Cardiac muscle cell (in vitro differentiated cells and primary cell): Measurements from ENCODE around the gene ANXA1. TPM values are rescaled to one million over a fixed set of nuclear protein-coding genes. Genes with fewer than 3 reads are reported as not detected.
"Not testable (repeated sequence)": the region's sequence is repeated elsewhere in the genome, so short reads cannot be mapped to it uniquely, and the experiment has no call there.

Experiments
- DNase-seq, 2 donors: peaks; one replicate each; pipeline versions ENCODE4 v3.0.0 to v3.0.0-alpha.2; 2010 to 2017; ENCODE audit warnings: low read depth in 1 of 2, low spot score in 1 of 2
- H3K27ac ChIP-seq: fragments of 200-600 bp; sonication (generic); 2 replicates; pipeline ENCODE4 v1.5.1; 2016
- H3K27me3 ChIP-seq: fragments of 200-600 bp; sonication (generic); 2 replicates; pipeline ENCODE4 v1.6.0; 2016; ENCODE audit warnings: control low read depth
- H3K36me3 ChIP-seq: fragments of 200-600 bp; sonication (generic); 2 replicates; pipeline ENCODE4 v1.5.1; 2016; ENCODE audit warnings: control low read depth
- H3K4me1 ChIP-seq: fragments of 200-600 bp; sonication (generic); 2 replicates; pipeline ENCODE4 v1.8.1; 2017; ENCODE audit warnings: low read depth, mild to moderate bottlenecking, mixed run types
- H3K4me3 ChIP-seq: fragments of 200-600 bp; sonication (generic); 2 replicates; pipeline ENCODE4 v1.5.1; 2016; ENCODE audit warnings: mild to moderate bottlenecking
- H3K9me3 ChIP-seq: fragments of 200-600 bp; sonication (generic); 2 replicates; pipeline ENCODE4 v1.5.1; 2017; ENCODE audit warnings: low read depth, mild to moderate bottlenecking, control low read depth
- CTCF ChIP-seq: IDR thresholded peaks from 2 replicates; pipeline ENCODE4 v1.5.1; 2012; ENCODE audit warnings: low read depth, mild to moderate bottlenecking, low read length
- polyA plus RNA-seq: library from polyadenylated mRNA; unstranded; fragments of >200 nt; fragmentation: Nextera tagmentation; extraction: Ambion mirVana; gene quantifications from 2 replicates; pipeline ENCODE4 v1.2.1, GENCODE V29; 2016
- total RNA-seq: library from RNA; depleted of rRNA; stranded (reverse); fragments of >200 nt; gene quantifications from 2 replicates; pipeline ENCODE4 v1.2.3, GENCODE V29; 2016

Gene ANXA1
- total and polyA plus RNA-seq, 2 experiments from 2014 or later = 1.2 to 13.7 TPM

- H3K27ac ChIP-seq = no peak overlapping the region
- no peaks in the 10 kb centered on the region for H3K9me3 ChIP-seq
- no peak for TF ChIP-seq CTCF
- H3K36me3 ChIP-seq = no peaks in the 10 kb centered on the region
- no peak overlapping the region for H3K4me3 ChIP-seq
- no peaks in the 10 kb centered on the region for H3K4me1 ChIP-seq
- no peak for DNase-seq
- no peaks in the 10 kb centered on the region for H3K27me3 ChIP-seq
Measured at GRCh38 chr9:73182928-73183327, 31.3 kb downstream of the ANXA1 start.

GRCh38 chr9:73183428-73183827 is 31.8 kb downstream of the ANXA1 start:
- no peak overlapping the region for H3K4me3 ChIP-seq
- no peaks in the 10 kb centered on the region for H3K27me3 ChIP-seq
- TF ChIP-seq CTCF = no peak
- no peak for DNase-seq
- H3K4me1 ChIP-seq = no peaks in the 10 kb centered on the region
- H3K9me3 ChIP-seq = no peaks in the 10 kb centered on the region
- H3K36me3 ChIP-seq = no peaks in the 10 kb centered on the region
- no peak overlapping the region for H3K27ac ChIP-seq

- peak; percentile 46 to 69 for DNase-seq
Measured at GRCh38 chr9:73183917-73184861, 32.5 kb downstream of the ANXA1 start.

GRCh38 chr9:73191109-73191508 is 39.4 kb downstream of the ANXA1 start:
- not testable (repeated sequence) for H3K4me3 ChIP-seq, H3K36me3 ChIP-seq, H3K4me1 ChIP-seq, DNase-seq, H3K9me3 ChIP-seq, H3K27me3 ChIP-seq, H3K27ac ChIP-seq

More at GRCh38 chr9:73183917-73184861, 32.5 kb downstream of the ANXA1 start:
- TF ChIP-seq CTCF = peak; percentile 36
- Histone ChIP-seq H3K36me3 (no peaks in the 10 kb centered on the region), H3K9me3 (no peaks in the 10 kb centered on the region), H3K27ac (no peak overlapping the region), H3K4me3 (no peak overlapping the region), H3K27me3 (no peaks in the 10 kb centered on the region), H3K4me1 (no peaks in the 10 kb centered on the region)

- Histone ChIP-seq H3K36me3 (no peaks in the 10 kb centered on the region), H3K27me3 (no peaks in the 10 kb centered on the region), H3K27ac (no peak overlapping the region), H3K4me1 (no peaks in the 10 kb centered on the region), H3K9me3 (no peaks in the 10 kb centered on the region), H3K4me3 (no peak overlapping the region)
- TF ChIP-seq CTCF = no peak
- no peak for DNase-seq
Measured at GRCh38 chr9:73194284-73194683, 42.6 kb downstream of the ANXA1 start.

- TF ChIP-seq CTCF = no peak
- Histone ChIP-seq H3K27ac (no peak overlapping the region), H3K4me3 (no peak overlapping the region), H3K27me3 (no peaks in the 10 kb centered on the region), H3K4me1 (peaks cover 14% of the 10 kb centered on the region), H3K36me3 (no peaks in the 10 kb centered on the region), H3K9me3 (no peaks in the 10 kb centered on the region)
- DNase-seq = no peak
Measured at GRCh38 chr9:73199448-73199847, 47.8 kb downstream of the ANXA1 start.
